CD4-positive, alpha-beta T cell (primary cell): Measurements from ENCODE around the gene ZRANB3. TPM values are rescaled to one million over a fixed set of nuclear protein-coding genes. Genes with fewer than 3 reads are reported as not detected.

Experiments used
- ATAC-seq: fragments of 200-7000 bp; cut with Tn5 transposase; one replicate; pipeline ENCODE4 v1.10.0; 2022; ENCODE audit warnings: mild to moderate bottlenecking; ENCODE audit not compliant: poor library complexity
- CTCF ChIA-PET: fragments of 350-600 bp; sonication (Branson Sonifier 250); formaldehyde crosslinking; loops from one replicate; lab custom pipeline; 2021; ENCODE audit warnings: antibody characterized with exemption, inconsistent platforms; lab: Charles Lee
- POLR2A ChIA-PET: fragments of 350-600 bp; sonication (Branson Sonifier 250); formaldehyde crosslinking; loops from one replicate; lab custom pipeline; 2021; ENCODE audit warnings: antibody characterized with exemption, inconsistent platforms; lab: Charles Lee
- DNase-seq, 14 experiments: peaks; one replicate each; pipeline ENCODE4 v3.0.0-alpha.2; 2013 to 2020; ENCODE audit warnings: mixed read lengths in 2 of 14
- H3K27ac ChIP-seq, 2 donors: one replicate each; pipeline versions ENCODE4 v1.5.1 to v1.7.0; 2013; ENCODE audit warnings: low read length in 2 of 2, low read depth in 1 of 2, mild to moderate bottlenecking in 1 of 2
- H3K27me3 ChIP-seq, 2 experiments: 1 replicate in 1 of 2; 2 replicates in 1 of 2; pipeline versions ENCODE4 v1.6.1 to v1.7.0; 2013; ENCODE audit warnings: low read length in 2 of 2, control low read depth in 1 of 2, mild to moderate bottlenecking in 1 of 2, moderate library complexity in 1 of 2; ENCODE audit not compliant: insufficient read depth in 2 of 2, control insufficient read depth in 1 of 2
- H3K36me3 ChIP-seq: one replicate; pipeline ENCODE4 v1.6.1; 2013; ENCODE audit warnings: low read length, control low read depth; ENCODE audit not compliant: insufficient read depth
- H3K4me1 ChIP-seq: one replicate; pipeline ENCODE4 v1.6.1; 2013; ENCODE audit warnings: low read length, control low read depth; ENCODE audit not compliant: insufficient read depth
- H3K4me3 ChIP-seq: one replicate; pipeline ENCODE4 v1.5.1; 2013; ENCODE audit warnings: mild to moderate bottlenecking, low read length, moderate library complexity
- H3K9me3 ChIP-seq, 2 experiments: 1 replicate in 1 of 2; 2 replicates in 1 of 2; pipeline versions ENCODE4 v1.6.1 to v1.7.0; 2013; ENCODE audit warnings: low read length in 2 of 2, mild to moderate bottlenecking in 2 of 2, control low read depth in 1 of 2, moderate library complexity in 1 of 2; ENCODE audit not compliant: control insufficient read depth in 1 of 2, insufficient read depth in 1 of 2
- H3K27ac Mint-ChIP-seq: one replicate; pipeline ENCODE4 v1.8.0; 2020; ENCODE audit warnings: mixed read lengths
- H3K27me3 Mint-ChIP-seq: one replicate; pipeline ENCODE4 v1.8.0; 2021; ENCODE audit warnings: mixed read lengths
- H3K36me3 Mint-ChIP-seq: one replicate; pipeline ENCODE4 v1.8.0; 2021; ENCODE audit warnings: low read depth, mixed read lengths
- H3K4me1 Mint-ChIP-seq: one replicate; pipeline ENCODE4 v1.8.0; 2021; ENCODE audit warnings: low read depth, mixed read lengths
- H3K4me3 Mint-ChIP-seq: one replicate; pipeline ENCODE4 v1.8.0; 2020; ENCODE audit warnings: mild to moderate bottlenecking, mixed read lengths
- H3K9me3 Mint-ChIP-seq: one replicate; pipeline ENCODE4 v1.8.0; 2020; ENCODE audit warnings: mixed read lengths
- intact Hi-C, 2 experiments: fragments of 100-400 bp; cut with DNase I in 1 of 2; cut with micrococcal nuclease in 1 of 2; formaldehyde crosslinking; loops; one replicate each; pipeline versions ENCODE4 v1.15.1 to v1.9.0; 2023 to 2025; cut with DNase I, micrococcal nuclease
- total RNA-seq, 174 experiments: library from RNA in 2 of 174; stranded (reverse) in 2 of 174; gene quantifications; one replicate each; pipeline ENCODE4 v1.2.3 and lab custom pipeline; 2021 to 2026
- TF ChIP-seq, protein P1 (sequence below): fragments of 200-600 bp; IDR thresholded peaks from one replicate; pipeline ENCODE4 v1.8.0; 2022; ENCODE audit warnings: antibody characterized with exemption, mild to moderate bottlenecking

Gene ZRANB3
- total RNA-seq, 2 experiments from 2014 or later, result 3.9 to 4.2 TPM

DNA sequence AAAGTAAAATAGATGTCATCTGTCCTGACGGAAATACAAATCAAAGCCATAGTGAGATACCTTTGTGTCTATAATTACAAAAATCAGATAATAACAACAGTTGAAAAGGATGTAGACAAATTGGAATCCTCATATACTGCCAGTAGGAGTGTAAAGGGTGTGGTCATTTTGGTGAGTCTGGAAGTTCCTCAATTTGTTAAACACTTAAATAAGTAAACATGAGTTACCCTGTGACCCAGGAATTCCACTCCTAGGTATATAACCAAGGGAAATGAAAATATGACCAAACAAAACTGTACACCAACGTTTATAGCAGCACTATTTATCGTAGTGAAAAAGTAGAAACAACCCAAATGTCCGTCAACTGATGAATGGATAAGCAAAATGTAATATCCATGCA lies 24.3 kb upstream of the ZRANB3 start:
- DNase-seq (no peak), ATAC-seq (no peak)
- H3K9me3 Mint-ChIP-seq, result no peaks in the 10 kb centered on the region
- peaks cover 37% of the 10 kb centered on the region for H3K4me1 Mint-ChIP-seq
- Histone ChIP-seq H3K27ac (no peak overlapping the region), H3K4me1 (no peaks in the 10 kb centered on the region), H3K27me3 (no peaks in the 10 kb centered on the region), H3K4me3 (no peak overlapping the region), H3K9me3 (no peaks in the 10 kb centered on the region), H3K36me3 (peaks cover 5% of the 10 kb centered on the region)
- intact Hi-C loops, result no loop called here
- TF ChIP-seq, protein P1, sequence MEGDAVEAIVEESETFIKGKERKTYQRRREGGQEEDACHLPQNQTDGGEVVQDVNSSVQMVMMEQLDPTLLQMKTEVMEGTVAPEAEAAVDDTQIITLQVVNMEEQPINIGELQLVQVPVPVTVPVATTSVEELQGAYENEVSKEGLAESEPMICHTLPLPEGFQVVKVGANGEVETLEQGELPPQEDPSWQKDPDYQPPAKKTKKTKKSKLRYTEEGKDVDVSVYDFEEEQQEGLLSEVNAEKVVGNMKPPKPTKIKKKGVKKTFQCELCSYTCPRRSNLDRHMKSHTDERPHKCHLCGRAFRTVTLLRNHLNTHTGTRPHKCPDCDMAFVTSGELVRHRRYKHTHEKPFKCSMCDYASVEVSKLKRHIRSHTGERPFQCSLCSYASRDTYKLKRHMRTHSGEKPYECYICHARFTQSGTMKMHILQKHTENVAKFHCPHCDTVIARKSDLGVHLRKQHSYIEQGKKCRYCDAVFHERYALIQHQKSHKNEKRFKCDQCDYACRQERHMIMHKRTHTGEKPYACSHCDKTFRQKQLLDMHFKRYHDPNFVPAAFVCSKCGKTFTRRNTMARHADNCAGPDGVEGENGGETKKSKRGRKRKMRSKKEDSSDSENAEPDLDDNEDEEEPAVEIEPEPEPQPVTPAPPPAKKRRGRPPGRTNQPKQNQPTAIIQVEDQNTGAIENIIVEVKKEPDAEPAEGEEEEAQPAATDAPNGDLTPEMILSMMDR, result no peak
- peaks cover 15% of the 10 kb centered on the region for H3K36me3 Mint-ChIP-seq
- H3K27me3 Mint-ChIP-seq, result no peaks in the 10 kb centered on the region
- ChIA-PET CTCF (no interaction called here), POLR2A (no interaction called here)
- no peak overlapping the region for H3K4me3 Mint-ChIP-seq
- H3K27ac Mint-ChIP-seq, result no peak overlapping the region

DNA sequence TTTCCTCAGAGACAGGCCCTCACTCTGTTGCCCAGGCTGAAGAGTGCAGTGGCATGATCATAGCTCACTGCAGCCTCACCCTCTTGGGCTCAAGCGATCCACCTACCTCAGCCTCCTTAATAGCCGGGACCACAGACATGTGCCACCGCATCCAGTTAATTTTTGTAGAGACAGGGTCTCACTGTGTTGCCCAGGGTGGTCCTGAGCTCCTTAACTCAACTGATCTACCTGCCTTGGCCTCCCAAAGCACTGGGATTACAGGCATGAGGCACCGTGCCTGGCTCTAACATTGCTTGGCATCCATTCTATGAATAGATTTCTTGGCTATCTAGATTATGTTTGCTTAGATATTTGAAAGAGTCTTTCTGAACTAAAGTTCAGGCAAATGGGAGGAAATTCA lies 21.9 kb upstream of the ZRANB3 start:
- intact Hi-C loops, result no loop called here
- Mint-ChIP-seq H3K4me3 (no peak overlapping the region), H3K9me3 (no peaks in the 10 kb centered on the region), H3K27me3 (no peaks in the 10 kb centered on the region), H3K4me1 (peaks cover 42% of the 10 kb centered on the region), H3K36me3 (peaks cover 11% of the 10 kb centered on the region), H3K27ac (no peak overlapping the region)
- no peak overlapping the region for H3K4me3 ChIP-seq
- no peak overlapping the region for H3K27ac ChIP-seq
- TF ChIP-seq, protein P1, result no peak
- ATAC-seq, result no peak
- no peaks in the 10 kb centered on the region for H3K27me3 ChIP-seq
- no peaks in the 10 kb centered on the region for H3K9me3 ChIP-seq
- POLR2A ChIA-PET, result no interaction called here
- H3K36me3 ChIP-seq, result peaks cover 5% of the 10 kb centered on the region
- no peak for DNase-seq
- no peaks in the 10 kb centered on the region for H3K4me1 ChIP-seq
- CTCF ChIA-PET, result no interaction called here

DNA sequence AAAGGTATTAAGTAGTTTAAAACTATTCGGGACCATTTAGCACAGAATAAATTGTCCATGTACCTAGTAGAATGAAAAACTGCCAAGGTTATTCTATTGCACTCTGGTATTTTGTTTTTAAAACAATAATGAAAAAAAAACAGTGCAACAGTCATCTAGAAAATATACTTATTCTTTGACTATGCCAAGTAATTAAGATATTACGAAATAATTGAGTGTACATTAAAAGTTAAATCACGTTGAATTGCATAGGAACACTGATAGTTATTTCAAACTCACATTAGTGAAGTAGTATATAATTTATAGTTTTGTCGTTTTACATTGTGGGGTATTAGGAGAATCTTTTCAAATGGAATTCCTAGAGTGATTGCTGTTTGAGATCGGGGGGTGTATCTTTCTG lies 20.3 kb upstream of the ZRANB3 start:
- ATAC-seq, result no peak
- CTCF ChIA-PET, result no interaction called here

More for the DNA sequence above, 20.3 kb upstream of the ZRANB3 start:
- TF ChIP-seq, protein P1, result no peak
- no peak overlapping the region for H3K27ac Mint-ChIP-seq
- no peak overlapping the region for H3K4me3 ChIP-seq
- POLR2A ChIA-PET, result interaction anchor here (0.7 kb wide), 2 partner anchors 20 to 84 kb away, joined by 3 read pairs; partner anchors contain the start of gene ZRANB3
- H3K4me1 ChIP-seq, result no peaks in the 10 kb centered on the region
- no peaks in the 10 kb centered on the region for H3K27me3 ChIP-seq
- intact Hi-C loops, result no loop called here
- H3K4me3 Mint-ChIP-seq, result no peak overlapping the region
- H3K36me3 ChIP-seq, result peaks cover 5% of the 10 kb centered on the region
- no peaks in the 10 kb centered on the region for H3K27me3 Mint-ChIP-seq
- no peaks in the 10 kb centered on the region for H3K9me3 ChIP-seq
- no peaks in the 10 kb centered on the region for H3K9me3 Mint-ChIP-seq
- peaks cover 43% of the 10 kb centered on the region for H3K4me1 Mint-ChIP-seq
- H3K36me3 Mint-ChIP-seq, result peaks cover 14% of the 10 kb centered on the region
- DNase-seq, result no peak
- H3K27ac ChIP-seq, result no peak overlapping the region
